NOMO-1 (cell line): ENCODE data around the gene DGKB.
A peak's percentile ranks its signal among the peaks of the same experiment; 100 is the strongest.

Experiments
- DNase-seq, 2 experiments: peaks; one replicate each; lab custom pipeline; 2025; ENCODE audit not compliant: unreplicated experiment in 2 of 2; lab: John Stamatoyannopoulos, UW

DGKB gene

GRCh38 chr7:14826426-14826825, 76.1 kb downstream of the DGKB start:
- no peak for DNase-seq

DNA sequence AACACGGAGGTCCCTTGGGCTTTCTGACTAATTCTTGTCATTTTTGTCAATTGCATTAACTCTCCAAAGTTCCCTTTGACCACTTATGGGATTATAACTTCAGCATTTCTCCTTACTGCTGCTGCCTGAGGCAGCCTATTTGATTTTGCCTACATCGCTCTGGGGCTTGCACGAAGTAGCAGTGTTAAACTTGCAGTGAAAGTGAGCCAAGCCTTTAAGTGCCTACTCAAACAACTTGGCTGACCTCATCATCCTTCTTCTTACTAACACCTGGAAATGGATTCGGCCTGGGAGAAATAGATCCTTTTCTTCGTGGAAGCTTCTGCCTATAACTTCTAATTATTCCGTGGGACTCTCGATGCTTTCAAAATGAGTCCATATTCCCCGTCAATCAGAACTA, 76.6 kb downstream of the DGKB start:
- no peak for DNase-seq

DNA sequence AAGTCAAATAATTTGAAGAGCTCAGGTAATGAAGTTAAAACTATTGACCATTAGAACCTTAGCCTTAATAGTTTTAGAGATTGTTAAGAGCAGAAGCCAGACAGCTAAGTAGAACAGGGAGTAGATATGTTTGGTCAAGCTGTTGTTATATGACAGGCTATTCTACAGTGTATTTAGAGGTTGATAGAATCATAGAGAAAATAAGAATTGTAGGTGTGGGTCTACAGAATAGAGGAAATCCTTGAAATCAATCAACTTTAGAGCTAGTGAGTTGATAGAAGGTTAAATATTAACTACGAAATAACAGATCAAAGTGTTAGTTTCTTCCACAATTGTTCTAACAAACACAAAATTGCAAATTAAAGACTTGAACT, 80.1 kb downstream of the DGKB start:
- DNase-seq: no peak

DNA sequence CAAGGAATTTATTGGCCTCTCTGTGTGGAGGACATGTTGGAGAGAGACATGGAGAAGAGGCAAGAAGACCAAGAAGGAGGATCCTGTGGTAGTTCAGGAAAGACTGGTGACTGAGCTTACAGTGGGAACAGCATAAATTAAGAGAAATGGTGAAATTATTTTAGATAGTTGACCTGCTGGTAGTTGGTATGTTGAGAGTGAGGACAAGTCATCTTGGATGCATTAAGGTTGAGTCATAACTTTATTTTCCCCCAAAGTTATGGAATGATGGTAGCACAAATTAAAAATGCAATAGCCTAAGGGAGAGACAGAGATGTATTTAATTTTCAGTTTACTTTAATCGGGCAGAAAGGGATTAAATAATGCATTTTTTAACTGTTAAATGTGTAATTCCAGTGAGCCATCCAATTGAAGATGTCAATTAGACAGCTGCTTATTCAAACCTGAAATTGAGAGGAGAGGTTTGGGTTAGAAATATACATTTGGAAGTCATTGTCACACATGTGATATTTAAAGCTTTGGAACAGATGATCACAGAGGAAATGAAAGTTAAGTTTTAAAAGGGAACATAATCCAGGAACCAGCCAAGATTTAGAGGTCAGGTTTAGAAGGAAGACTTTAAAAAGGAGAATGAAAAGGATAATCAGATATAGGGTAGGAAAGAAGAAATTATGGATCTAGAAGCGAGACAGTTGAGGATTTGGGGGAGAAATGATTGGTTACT, 80.6 kb downstream of the DGKB start:
- DNase-seq: peak in 1 of 2 experiments; percentile 7

GRCh38 chr7:14818871-14819270, 83.7 kb downstream of the DGKB start:
- no peak for DNase-seq

GRCh38 chr7:14817829-14818614, 84.5 kb downstream of the DGKB start:
- DNase-seq: no peak

- no peak for DNase-seq
Observed at GRCh38 chr7:14807507-14807906, 95.0 kb downstream of the DGKB start.

- no peak for DNase-seq
Observed at GRCh38 chr7:14806891-14807290, 95.7 kb downstream of the DGKB start.

DNA sequence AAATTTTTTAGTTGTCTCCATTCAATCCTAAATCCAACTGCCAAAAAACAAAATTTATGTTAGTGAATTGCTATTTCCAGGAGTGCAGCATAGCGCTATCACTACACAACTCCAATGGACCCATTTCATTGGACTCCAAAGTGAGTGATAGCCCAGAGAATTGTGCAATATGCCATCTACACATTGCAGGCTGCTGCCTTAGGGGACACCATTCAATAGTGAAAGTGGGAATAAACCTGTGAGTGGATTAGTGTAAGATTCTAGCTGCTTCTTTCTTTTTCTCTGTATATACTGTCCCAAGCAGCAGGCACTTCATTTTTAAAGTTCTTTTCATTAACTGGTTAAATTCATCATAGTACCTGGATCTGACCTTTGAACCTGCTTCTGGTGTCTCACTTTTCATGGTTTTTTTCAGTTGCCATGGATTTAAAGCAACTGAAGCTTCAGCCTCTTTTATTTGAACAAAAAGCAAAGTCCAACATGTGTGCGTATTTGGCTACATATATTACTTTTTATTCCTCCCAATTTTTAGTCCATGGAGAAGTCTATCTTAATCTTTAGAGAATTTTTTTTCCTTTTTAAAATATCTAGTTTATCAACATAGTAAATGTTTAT, 97.3 kb downstream of the DGKB start:
- no peak for DNase-seq

DNA sequence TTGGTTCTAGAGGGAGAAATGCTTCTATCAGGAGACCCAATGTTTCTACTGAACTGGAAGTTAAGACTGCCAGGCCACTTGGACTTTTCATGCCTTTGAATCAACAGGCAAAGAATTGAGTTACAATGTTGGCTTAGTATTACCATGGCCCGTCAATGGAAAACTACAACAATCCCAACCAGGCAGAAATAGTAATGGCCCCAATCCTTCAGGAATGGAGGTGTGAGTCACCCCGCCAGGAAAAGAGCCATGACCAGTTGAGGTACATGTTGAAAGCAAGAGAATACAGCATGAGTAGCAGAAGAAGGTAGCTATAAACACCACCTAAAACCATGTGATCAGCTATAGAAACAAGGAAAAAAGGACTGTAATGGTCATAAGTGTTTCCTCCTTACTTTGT, 101.9 kb downstream of the DGKB start:
- no peak for DNase-seq

- no peak for DNase-seq
Observed at GRCh38 chr7:14793151-14793550, 109.4 kb downstream of the DGKB start.

DNA sequence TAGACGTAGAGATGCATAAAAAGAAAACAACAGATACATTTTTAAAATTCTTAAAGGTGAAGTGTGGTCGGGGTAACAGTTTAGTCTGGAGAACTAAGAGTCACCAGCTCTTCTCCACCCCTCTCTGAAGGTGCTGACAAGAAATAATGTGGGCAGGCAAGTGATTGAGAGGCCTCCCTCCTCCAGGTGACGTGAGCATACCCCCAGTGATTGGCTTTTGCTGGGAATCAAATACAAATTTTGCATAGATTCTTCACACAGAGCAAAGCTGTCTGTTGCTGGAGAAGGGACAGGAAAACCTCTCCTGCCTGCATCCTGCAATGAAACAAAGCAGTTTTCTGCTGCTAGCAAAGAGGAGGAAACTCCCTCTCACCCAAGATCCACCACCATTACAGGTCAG, 115.0 kb downstream of the DGKB start:
- DNase-seq: no peak

DNA sequence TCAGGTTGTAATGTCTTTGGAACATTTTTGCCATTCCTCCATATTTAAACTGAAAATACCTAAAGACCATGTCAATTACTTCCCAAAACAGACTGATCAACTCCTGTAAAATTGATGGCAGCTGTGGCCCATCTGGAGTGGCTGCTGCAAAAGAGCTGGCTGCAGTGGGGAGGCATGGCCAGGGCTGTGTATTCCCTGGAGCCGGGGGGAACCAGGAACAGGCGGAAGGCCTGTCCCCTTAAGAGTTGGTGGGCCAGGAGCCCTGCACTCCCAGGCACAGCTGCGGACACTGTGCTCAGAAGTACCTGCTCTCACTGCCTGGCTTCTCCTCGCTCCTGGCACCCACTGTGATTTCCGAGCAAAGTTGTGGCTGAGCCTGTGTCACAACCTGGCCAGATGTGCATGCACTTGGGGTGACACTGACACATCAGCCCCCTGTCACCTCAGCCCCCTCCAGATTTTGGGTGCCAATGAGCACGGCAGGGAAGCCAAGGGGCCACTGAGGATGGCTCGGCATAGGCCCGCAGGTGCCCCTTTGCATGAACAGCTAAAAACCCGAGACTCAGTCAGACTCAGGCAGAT, 116.1 kb downstream of the DGKB start:
- no peak for DNase-seq

DNA sequence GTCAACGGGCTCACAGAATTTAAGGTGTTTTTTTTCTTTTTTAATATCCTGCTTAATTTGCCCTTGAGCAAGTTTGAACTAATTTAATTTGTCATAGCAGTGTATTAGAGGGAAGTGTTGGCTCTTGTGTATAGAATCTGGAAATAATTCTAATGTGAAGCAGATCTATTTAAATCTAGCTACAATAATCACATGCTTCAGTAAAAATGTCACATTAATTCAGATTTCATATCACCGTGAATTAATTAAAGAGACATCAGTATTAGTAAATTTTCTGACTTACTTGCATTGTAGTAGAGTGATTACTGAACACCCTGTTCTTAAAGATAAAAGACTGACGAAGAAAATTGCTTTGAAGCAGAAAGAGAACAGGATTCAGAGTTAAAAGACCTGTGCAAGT, 124.7 kb downstream of the DGKB start:
- DNase-seq: no peak

GRCh38 chr7:14776266-14776665, 126.3 kb downstream of the DGKB start:
- no peak for DNase-seq

GRCh38 chr7:14773729-14774271, 128.8 kb downstream of the DGKB start:
- DNase-seq: no peak

DNA sequence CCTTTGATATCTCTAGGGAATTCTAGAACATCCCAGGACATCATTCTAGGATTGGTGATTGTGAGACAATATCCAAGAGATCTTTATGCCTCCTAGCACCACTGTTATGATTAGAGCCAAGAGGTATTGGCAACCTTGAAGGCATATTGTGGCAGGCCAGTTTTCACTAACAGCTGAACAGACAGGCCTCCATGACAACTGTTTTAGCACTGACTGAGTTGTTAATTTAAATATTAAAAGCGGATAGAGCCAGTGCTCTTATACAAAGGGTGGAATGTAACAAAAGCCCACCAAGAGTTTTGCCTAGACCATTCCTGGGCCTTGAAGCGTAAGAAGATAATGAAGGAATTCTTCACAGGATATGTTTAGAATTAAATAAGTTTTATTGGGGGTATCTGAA, 131.9 kb downstream of the DGKB start:
- no peak for DNase-seq

GRCh38 chr7:14769261-14769660, 133.3 kb downstream of the DGKB start:
- DNase-seq: no peak

- no peak for DNase-seq
Observed at GRCh38 chr7:14767716-14768425, 134.7 kb downstream of the DGKB start.

- DNase-seq: no peak
Observed at GRCh38 chr7:14766747-14767146, 135.8 kb downstream of the DGKB start.

DNA sequence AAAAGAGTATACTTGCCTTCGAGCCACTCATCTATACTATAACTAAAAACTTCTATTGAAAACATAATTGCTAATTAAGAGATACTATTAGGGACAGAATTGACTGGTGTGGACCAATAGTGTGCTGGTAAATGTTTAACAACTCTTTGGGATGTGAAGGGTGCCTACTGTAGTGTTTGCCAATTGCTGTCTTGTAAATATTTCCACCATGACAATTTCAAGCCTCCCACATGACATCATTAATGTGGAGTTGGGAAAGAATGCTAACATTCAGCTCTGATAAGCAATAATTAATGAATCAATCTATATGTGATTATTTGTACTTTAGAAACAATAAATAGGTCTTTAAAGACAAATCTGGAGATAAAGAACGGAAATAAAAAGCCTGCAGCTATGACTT, 136.8 kb downstream of the DGKB start:
- no peak for DNase-seq
